Brain microvascular endothelial cell (primary cell): ENCODE data around the gene SERINC5.
A peak's percentile ranks its signal among the peaks of the same experiment; 100 is the strongest.
"Not testable (repeated sequence)": the region's sequence is repeated elsewhere in the genome, so short reads cannot be mapped to it uniquely, and the experiment has no call there.

Experiments
- DNase-seq: peaks from one replicate; pipeline ENCODE4 v3.0.0-alpha.2; 2020
- H3K27ac ChIP-seq: fragments of 250-450 bp; sonication (Bioruptor Pico); 2 replicates; pipeline ENCODE4 v1.5.1; 2020; ENCODE audit warnings: mild to moderate bottlenecking, moderate library complexity
- H3K27me3 ChIP-seq: fragments of 250-450 bp; sonication (Bioruptor Pico); replicated peaks from 2 replicates; pipeline ENCODE4 v1.5.1; 2020; ENCODE audit warnings: mild to moderate bottlenecking
- H3K36me3 ChIP-seq: fragments of 250-450 bp; sonication (Bioruptor Pico); replicated peaks from 2 replicates; pipeline ENCODE4 v1.5.1; 2020; ENCODE audit warnings: mild to moderate bottlenecking
- H3K4me3 ChIP-seq: 2 replicates; pipeline ENCODE4 v1.5.1; 2011; ENCODE audit warnings: low read depth, mild to moderate bottlenecking, control low read depth, low read length, moderate library complexity
- CTCF ChIP-seq: IDR thresholded peaks from 2 replicates; pipeline ENCODE4 v1.5.1; 2011; ENCODE audit warnings: low read depth, mild to moderate bottlenecking, moderate library complexity, low read length, control low read depth, inconsistent platforms; ENCODE audit errors: missing control alignments
- in situ Hi-C: cut with HindIII; loops from 2 replicates; pipeline ENCODE4 v1.10.0; 2017; ENCODE audit warnings: low sequenced_read_pairs, low pct_ligation_motif_present

SERINC5 gene

GRCh38 chr5:80207832-80208231, 48.0 kb downstream of the SERINC5 start:
- TF ChIP-seq CTCF = no peak
- Histone ChIP-seq H3K27ac (no peak overlapping the region), H3K4me3 (no peak overlapping the region), H3K36me3 (no peaks in the 10 kb centered on the region), H3K27me3 (no peaks in the 10 kb centered on the region)
- no peak for DNase-seq
- in situ Hi-C loops = no loop called here

GRCh38 chr5:80206282-80206681, 49.6 kb downstream of the SERINC5 start:
- no peak overlapping the region for H3K4me3 ChIP-seq
- in situ Hi-C loops = no loop called here
- H3K27ac ChIP-seq = peak overlapping the region; percentile 79
- no peak for TF ChIP-seq CTCF
- DNase-seq = peak; percentile 81
- H3K36me3 ChIP-seq = no peaks in the 10 kb centered on the region
- no peaks in the 10 kb centered on the region for H3K27me3 ChIP-seq

GRCh38 chr5:80205846-80206245, 50.0 kb downstream of the SERINC5 start:
- no peak for DNase-seq
- peak overlapping the region; percentile 79 for H3K27ac ChIP-seq
- H3K27me3 ChIP-seq = no peaks in the 10 kb centered on the region
- H3K4me3 ChIP-seq = no peak overlapping the region
- in situ Hi-C loops = no loop called here
- no peak for TF ChIP-seq CTCF
- no peaks in the 10 kb centered on the region for H3K36me3 ChIP-seq

GRCh38 chr5:80204808-80205614, 50.8 kb downstream of the SERINC5 start:
- Histone ChIP-seq H3K27me3 (no peaks in the 10 kb centered on the region), H3K4me3 (no peak overlapping the region), H3K36me3 (no peaks in the 10 kb centered on the region), H3K27ac (peak overlapping the region; percentile 79)
- peak; percentile 87 for DNase-seq
- TF ChIP-seq CTCF = peak; percentile 1
- in situ Hi-C loops = no loop called here

- H3K4me3 ChIP-seq, in situ Hi-C loops, H3K27me3 ChIP-seq, H3K27ac ChIP-seq, H3K36me3 ChIP-seq, DNase-seq: not testable (repeated sequence)
These were observed 54.1 kb downstream of the SERINC5 start for GRCh38 chr5:80201763-80202162.

- TF ChIP-seq CTCF = no peak
- Histone ChIP-seq H3K27me3 (no peaks in the 10 kb centered on the region), H3K27ac (no peak overlapping the region), H3K4me3 (no peak overlapping the region), H3K36me3 (no peaks in the 10 kb centered on the region)
- no peak for DNase-seq
- in situ Hi-C loops = no loop called here
These were observed 56.9 kb downstream of the SERINC5 start for GRCh38 chr5:80198920-80199319.
